GM12891 (cell line): ENCODE data around the gene NRSN2.

Experiments used
- PAX5 ChIP-seq: IDR thresholded peaks from 2 replicates; pipeline ENCODE4 v1.6.1; 2011; ENCODE audit warnings: low read length, moderate library complexity, mild to moderate bottlenecking; ENCODE audit not compliant: insufficient read depth, severe bottlenecking
- POLR2A ChIP-seq: IDR thresholded peaks from 2 replicates; pipeline ENCODE4 v1.6.1; 2011; ENCODE audit warnings: low read depth, low read length, control low read depth
- POLR2AphosphoS5 ChIP-seq: IDR thresholded peaks from 2 replicates; pipeline ENCODE4 v1.6.1; 2011; ENCODE audit warnings: low read depth, low read length, control low read depth
- POU2F2 ChIP-seq: IDR thresholded peaks from 2 replicates; pipeline ENCODE4 v1.6.1; 2011; ENCODE audit warnings: low read depth, mild to moderate bottlenecking, control low read depth, low read length, moderate library complexity
- SPI1 ChIP-seq: IDR thresholded peaks from 2 replicates; pipeline ENCODE4 v1.6.1; 2011; ENCODE audit warnings: low read depth, low read length, control low read depth
- TAF1 ChIP-seq: IDR thresholded peaks from 2 replicates; pipeline ENCODE4 v1.6.1; 2011; ENCODE audit warnings: low read depth, low read length, control low read depth

DNA sequence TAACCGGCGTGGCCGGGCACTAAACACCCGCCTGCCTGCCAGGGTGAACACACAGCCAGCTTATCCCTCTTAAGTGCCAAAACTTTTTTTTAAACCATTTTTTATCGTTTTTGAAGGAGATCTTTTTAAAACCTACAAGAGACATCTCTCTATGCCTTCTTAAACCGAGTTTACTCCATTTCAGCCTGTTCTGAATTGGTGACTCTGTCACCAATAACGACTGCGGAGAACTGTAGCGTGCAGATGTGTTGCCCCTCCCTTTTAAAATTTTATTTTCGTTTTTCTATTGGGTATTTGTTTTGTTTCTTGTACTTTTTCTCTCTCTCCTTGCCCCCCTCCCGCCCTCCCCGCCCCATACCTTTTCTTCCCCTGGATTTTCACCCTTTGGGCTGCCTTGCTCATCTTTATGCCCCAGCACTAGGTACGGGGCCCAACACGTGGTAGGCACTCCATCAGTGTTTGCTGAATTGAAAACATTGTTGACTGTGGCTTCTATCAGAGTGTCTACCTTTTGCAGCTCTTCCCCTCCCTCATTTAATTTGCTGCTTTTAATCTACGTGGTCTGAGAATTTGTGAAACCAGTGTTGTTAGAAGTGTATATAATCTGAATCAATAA is 48.0 kb upstream of the NRSN2 start:
- TF ChIP-seq TAF1 (0 out of 2 replicates have a peak, but pooled peaks have one; percentile 0), POLR2A (no peak; the same call in 1 of the 2 replicates), POLR2AphosphoS5 (no peak), PAX5 (no peak), SPI1 (no peak), POU2F2 (no peak)
